Stimulated activated CD4-positive, alpha-beta T cell treated with anti-CD3 and anti-CD28 coated beads, Interleukin-12 subunit alpha, Interleukin-12 subunit beta, amount 100 ng/mL, for 4 hours (primary cell): Measurements from ENCODE around the gene TRRAP.

Experiments
- DNase-seq: peaks from one replicate; pipeline ENCODE4 v3.0.0-alpha.2; 2020

TRRAP gene

DNA sequence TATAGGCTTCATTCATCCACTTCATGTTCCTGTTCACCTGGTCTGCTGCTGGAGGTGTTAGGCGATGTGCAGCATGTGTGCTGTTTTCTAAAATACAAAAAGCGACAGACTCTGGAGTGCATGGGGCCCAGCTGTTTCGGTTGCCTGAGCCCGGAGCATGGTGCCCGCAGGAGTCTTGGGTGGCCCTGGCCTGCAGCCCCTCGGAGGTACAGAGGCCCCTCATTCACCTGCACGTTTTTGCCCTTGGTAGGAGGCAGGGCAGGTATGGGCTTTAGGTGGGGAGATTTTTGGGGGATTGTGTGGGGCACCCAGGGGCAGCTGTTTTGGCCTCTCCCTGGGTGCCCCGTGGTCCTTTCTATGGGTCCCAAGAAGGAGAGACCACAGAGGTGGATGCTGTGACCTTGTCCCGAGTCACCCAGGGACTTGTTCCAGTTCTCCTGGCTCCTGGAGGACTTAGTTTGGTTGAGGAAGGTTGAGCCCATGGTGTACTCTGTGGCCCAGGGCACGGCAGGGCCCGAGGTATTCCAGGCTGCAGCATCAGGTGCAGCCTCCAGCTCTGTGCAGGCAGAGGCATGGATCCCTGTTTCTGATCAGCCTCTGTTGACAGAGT, 130.7 kb downstream of the TRRAP start:
- DNase-seq: no peak

DNA sequence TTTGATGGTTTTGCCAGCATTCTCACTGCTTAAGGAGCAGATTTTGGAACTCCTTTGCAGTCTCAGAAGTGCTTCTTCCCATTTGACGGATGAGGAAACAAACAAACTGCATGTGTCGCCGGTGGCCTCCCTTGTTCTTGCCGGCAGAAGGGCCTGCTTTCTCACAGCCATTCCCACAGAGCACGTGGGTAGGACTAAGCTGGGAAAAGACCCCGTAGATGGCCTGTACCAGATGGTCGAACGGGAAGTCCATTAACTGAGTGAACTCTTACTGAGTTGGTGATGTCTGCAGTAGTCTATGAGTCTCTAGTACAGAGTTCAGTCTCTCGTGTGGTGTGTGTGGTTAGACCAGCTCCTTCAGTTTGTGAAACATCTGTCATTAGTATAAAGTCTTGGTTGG, 131.9 kb downstream of the TRRAP start:
- DNase-seq: no peak

DNA sequence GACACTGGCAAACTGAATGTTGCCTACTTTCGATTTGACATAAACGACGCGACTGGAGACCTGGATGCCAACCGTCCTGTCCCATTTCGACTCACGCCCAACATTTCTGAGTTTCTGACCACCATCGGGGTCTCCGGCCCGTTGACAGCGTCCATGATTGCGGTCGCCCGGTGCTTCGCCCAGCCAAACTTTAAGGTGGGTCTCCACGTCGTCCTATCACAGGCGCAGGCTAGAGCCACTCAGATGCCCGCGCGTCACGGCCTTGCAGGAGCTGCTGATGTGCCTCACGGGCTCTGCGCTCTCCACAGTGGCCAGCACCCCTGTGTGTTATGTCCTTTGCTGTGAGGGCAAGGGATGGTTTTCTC, 133.0 kb downstream of the TRRAP start:
- DNase-seq: no peak

DNA sequence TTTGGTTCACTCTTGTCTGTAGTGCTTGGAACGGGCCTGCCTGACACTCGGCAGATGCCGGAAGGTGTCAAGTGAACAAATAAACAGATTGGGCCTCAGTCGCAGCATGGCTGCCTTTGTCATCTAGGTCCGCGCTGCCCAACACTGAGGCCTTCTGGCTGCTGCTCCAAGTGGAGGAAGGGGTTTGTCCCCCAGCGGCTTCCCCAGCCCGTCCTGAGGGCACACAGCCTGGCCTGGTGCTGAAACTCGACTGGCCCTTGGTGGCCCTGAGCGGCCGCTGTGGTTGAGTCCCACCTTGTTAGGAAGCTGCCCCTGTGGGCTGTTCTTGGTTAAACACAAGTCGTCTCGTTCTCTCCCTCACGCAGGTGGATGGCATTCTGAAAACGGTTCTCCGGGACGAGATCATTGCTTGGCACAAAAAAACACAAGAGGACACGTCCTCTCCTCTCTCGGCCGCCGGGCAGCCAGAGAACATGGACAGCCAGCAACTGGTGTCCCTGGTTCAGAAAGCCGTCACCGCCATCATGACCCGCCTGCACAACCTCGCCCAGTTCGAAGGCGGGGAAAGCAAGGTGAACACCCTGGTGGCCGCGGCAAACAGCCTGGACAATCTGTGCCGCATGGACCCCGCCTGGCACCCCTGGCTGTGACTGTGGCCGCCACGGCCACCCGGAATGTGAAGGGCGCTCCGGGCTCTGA, 133.5 kb downstream of the TRRAP start:
- no peak for DNase-seq

DNA sequence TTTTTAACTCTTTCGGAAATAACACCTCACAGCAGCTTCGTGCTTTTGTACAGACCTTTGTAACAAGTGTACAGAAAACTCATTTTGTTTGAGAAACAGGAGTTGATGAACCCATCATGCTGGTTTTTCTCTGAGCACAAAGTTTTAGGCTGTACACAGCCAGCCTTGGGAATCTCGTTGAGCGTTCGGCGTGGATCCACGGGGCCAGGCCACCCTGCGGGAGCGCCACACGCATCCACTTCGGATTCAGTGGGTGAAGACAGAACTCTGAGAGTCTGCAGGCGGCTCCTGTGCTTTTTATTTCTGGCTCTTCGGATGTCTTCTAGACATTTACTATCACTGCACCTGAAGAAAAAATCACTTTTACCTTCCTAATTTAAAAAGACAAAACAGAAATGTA, 134.4 kb downstream of the TRRAP start:
- DNase-seq: no peak

DNA sequence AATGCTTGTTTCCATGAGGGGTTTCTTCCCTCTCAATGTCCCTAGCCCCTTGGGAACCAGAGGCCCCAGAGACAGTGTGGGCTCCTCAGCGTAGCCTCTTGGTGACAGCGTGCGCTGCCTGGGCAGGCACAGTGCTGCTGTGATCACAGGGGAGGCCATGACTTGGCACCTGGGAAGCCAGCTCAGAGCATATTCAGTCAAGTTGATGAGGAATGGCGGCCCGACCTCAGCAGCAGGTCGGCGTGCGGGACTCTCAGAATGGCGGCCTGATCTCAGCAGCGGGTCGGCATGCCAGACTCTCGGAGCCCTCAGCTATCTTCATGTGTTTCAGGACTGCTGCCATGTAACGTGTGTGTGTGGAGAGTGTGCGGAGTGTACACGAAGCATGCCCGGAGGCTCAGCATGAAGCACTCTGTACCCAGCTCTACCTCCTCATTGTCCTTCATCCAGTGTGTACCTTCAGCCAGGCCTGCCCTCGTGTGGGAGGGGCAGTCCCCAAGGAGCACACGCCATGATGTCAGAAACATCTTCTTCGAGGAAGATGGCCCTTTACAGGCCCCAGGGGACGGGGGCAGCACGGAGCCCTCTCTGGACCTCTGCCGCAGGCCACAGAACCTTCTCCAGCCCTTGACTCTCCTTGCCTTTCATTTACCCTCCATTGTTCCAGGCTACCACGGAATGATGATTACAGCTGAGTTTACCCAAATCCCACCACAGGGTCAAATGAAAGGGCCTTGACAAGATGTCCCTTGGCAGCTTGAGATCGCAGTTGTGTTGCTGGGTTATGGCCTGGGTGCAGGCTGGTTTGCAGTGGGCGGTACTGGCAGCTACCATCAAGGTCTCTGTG, 135.2 kb downstream of the TRRAP start:
- DNase-seq: no peak

DNA sequence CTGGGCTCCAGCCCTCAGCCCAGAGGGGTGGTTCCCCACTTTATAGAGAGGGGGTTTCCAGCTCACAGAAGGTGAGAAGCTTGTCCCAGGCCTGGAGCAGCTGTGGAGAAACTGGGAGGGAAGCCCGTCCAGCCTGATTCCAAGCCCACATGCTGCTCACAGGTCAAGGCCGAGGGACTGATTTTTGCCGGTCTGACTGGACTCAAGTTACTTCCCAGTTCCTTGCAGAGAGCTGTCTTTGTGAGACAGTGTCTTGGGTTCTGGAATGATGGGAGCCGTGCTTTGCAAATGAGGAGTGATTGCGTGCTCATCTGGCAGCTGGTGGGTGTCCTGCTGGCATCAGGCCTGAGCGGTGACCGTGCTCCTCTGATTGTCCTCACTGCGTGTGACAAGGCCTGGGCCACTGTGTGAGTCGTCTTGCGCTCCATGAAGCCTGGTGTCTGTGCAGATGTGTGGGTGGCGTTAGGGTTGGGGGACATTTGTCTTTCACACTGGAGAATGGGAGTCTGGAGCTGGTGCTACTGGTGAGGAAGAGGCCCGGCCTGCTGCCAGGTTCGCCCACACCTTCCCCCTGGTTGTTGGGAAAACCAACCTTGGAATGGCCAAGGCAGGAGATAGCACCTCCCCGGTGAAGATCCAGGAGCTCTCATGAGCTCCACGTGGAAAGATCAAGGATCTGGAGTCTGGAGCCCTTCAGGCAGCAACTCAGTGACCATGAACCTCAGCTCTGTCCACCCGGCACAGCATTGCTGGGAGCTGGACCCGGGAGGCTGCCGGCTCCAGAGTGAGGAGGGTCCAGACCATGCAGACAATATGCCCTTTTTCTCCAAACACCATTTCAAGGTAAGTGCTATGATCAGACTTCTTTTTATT, 136.0 kb downstream of the TRRAP start:
- no peak for DNase-seq

DNA sequence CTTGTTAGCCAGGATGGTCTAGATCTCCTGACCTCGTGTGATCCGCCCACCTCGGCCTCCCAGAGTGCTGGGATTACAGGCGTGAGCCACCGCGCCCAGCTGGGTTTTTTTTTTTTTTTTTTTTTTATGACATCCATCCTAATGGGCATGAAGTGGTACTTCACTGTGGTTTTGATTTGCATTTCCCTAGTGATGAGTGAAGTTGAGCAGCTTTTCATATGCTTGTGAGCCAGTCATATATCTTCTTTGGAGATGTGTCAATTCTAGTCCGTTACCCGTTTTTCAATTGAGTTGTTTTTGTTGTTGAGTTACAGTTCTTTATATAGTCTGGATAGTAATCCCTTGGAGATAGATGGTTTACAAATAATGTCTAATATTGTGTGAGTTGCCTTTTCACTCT, 137.9 kb downstream of the TRRAP start:
- no peak for DNase-seq

DNA sequence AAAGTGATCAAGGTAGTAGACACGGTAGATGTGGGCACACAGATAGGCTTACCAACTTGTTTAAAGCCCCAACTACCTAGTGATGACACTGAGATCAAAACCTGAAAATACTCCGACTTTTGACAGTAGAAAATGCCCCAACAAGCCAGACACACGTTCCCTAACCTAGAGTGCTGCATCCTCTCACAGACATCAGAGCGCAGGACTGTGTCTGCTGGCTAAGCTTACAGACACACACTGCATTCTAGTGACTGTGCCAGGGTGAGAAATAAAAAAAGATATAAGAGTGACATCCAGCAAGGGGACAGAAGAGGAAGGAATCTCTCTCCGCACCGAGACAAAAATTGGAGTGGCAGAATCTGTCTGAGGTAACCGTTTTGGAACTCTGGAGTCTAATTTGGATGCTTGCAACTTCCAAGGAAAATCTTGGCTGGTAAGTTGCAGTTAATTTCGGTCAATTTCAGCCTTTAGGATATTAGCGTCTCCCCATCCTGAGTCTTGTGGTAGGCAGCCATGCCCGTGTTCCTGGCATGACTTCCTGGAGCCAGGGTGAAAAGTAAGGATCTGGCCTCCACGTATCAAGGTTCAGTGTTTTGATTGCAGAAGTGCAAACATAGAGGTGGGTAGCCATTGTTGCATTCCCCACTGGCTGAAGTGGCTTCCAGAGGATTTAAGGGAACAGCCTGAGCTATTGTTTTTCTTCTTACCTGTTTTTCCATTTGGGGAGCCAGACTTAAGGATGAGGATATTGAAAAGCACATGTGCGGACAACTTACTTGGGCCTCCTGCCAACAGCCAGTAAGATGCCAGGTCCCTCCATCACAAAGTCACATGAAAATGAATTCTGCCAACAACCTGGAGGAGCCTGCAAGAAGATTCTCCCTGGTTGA, 141.4 kb downstream of the TRRAP start:
- DNase-seq: no peak

DNA sequence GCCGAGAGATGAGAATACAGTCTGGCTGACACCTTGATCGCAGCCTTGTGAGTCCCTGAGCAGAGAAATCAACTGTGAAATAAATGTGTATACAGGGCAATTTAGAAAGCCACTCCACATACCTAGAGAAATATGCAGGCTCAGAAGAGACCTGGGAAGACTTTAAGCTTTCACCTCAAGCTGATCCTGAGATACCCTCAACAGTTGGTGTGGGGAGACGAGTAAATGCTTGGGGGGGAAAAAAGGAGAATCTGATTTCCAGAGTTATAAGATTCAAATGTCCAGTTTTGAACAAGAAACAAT, 142.0 kb downstream of the TRRAP start:
- no peak for DNase-seq

DNA sequence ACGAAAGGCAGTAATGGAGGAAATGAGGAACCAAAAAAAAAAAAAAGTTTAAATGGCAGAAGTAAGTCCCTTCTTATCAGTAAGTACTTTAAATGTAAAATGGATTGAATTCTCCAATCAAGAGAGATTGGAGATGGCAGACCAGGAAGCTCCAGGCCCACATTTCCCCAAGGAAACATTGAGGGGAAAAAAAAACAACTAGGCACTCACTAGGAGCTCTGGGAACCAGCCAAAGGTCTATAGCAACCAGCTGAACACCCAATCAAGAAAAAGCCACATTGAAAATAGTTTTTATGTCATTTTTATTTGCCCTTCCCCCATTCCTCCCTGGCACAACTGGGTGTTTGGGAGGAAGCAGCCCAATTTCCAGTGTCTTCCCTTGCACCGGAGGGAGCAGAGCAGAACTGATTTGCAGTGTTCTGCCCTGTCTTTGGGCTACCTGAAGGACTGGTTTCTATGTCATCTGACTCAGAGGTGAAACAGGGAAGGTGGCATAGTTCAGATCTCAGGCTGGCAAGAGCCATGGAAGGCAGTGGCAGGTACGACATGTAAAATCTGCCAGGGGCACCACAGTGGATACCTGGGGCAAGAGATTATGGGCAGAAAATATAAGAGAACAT, 143.7 kb downstream of the TRRAP start:
- DNase-seq: no peak

DNA sequence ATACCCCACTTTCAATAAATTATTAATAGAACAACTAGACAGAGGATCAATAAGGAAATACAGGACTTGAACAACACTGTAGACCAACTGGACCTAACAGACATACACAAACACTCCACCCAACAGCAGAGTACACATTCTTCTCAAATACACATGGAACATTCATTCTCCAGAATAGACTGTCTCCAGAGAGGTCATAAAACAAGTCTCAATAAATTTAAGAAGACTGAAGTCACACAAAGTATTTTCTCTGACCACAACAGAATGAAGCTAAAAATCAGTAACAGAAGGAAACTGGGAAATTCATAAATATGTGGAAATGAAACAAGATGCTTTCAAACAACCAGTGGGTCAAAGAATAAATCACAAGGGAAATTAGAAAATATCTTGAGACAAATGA, 145.7 kb downstream of the TRRAP start:
- no peak for DNase-seq

DNA sequence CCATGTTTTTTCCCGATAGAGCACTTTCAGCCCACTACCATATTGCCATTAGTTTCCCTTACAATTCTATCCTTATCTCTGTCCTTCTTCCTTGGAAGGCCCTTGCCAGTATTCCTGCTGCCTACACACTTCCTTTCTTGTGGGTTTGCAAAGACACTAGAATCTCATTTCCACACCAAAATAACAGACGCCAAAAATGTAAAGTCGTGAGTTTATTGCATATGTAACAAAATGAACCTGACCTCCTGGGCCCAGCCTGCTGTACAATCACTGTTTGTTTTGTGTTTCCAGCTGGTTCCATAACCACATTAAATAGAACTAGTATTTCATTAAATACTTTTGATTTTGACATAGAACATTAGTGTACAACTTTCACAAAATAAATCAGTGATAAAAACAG, 148.9 kb downstream of the TRRAP start:
- DNase-seq: no peak

DNA sequence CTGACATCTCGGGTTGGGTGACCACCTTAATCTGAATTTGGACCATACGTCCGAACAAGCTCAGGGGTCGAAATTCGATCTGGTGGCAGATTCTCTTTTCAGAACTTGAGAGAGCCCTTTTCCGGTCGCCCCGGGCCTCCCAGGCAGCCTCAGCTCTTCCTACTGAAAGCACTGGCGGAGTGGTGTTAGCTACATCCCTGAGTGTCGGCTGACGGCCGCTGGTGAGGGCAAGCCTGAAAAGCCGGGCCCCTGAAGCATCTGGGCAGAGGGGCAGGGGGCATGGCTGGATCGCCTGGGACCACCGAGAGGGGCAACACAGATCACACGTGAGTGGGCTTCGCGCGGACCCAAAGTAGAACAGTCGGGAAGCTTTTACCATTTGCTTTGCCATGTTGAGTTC, 149.5 kb downstream of the TRRAP start:
- DNase-seq: no peak

DNA sequence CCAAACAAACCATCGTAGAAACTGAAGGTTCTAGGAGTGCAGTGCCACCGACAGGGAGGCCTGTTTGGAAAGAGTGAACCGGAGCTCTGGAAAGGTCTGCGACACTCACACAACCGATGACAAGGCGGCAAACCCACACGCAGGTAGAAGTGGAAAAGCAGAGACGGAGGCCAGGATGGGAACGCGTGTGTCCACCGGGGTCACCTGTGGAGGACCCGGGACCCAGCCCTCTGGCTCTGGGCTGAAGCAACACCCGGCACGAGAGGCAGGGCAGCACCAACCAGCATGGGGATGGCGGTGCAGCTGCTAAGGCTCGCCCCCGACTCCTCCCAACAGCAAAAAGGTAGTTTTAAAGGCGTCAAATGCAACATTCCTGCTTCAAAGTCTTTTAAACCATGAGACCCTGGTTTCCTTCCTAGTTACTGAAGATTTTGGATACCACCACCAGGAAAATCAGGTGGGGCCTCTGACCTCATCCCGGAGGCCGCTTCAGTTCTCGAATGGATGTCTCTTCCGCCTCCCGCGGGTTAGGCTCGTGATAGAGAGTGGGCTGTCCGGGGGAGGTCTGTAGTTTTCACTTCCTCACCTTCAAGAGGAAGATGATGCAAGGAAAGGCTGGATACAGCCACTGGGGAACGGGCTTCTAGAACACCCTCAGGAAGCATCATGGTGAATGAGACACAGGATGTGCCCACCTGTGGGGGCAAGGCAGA, 150.1 kb downstream of the TRRAP start:
- no peak for DNase-seq

DNA sequence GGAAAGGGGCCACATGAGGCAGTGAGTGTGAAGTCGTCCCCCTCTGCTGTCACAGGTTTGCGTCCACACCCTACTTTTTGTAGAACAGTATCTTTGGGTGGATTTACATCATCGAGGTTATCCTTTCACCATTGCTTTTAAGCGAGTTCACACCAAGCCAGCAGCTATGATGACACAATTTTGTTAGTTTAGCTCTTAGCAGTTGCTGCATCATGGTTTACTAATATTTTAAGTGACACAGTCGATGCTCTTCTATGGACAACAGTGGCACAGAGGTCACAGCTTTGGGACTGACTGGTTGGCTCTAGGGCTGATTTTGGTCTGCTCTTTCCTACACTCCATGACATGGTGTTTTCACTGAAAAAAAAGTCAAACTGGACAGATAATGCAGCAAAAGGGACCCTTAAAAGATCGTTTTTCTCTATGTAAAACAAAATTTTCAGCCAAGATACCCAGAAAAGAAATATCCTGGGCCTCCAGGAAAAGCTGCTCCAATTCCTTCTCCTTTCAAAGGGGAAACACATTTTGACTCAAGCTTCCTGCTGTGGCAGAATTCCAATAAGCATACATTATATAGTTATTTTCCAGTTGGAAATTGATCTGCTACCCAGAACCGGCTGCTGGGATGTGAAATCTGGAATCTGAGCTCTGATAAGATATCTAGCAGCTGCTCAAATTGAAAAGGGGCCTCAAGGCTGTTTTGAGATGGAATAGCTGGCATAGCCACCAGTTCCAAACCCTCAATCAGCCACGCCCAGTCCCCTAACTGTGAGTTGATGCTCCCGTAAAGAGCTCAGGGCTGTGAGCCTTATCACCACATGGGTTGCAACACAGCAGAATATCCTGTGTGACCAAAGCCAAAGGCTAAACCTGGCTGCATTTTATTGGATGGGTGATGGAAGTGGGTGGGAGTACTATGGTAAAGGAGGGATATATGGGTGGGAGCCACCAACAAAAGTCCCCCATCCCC, 151.4 kb downstream of the TRRAP start:
- DNase-seq: no peak

DNA sequence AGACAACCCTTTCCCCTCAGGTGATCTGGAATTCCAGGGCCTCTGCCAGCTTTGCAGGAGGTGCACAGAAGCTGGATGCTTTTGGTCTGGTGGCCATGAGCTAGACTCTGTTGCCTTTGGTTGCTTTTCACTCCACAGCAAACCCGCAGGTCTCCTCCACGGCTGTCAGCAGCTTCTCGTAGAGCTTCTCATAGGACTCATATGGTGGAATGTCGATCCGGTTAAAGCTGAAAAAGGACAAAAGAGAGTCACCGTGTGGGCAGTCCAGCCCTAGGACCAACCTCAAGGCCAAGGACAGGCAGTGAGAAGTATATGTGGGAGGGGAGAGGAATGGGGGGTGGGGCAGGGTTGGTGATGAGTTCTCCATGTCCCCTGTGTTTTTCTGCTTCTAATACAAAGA, 152.1 kb downstream of the TRRAP start:
- DNase-seq: no peak

DNA sequence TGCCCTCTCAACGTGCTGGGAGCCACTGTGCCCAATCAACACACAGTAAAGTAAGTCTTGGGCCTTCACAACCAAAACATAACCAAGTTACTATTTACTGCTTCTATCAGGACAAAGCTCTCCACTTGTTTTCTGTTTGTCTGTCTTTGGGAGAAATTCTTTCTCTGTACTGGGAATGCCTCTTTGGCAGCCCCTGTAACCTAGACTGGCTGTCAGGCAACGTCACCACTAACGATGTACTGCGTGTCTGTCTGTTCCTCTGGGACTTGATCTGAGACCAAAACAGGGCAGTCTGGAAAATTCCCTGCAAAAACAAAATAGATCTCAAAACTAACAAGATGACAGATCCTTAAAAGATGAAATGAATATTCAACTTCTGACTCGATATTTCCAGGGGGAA, 152.6 kb downstream of the TRRAP start:
- DNase-seq: no peak

DNA sequence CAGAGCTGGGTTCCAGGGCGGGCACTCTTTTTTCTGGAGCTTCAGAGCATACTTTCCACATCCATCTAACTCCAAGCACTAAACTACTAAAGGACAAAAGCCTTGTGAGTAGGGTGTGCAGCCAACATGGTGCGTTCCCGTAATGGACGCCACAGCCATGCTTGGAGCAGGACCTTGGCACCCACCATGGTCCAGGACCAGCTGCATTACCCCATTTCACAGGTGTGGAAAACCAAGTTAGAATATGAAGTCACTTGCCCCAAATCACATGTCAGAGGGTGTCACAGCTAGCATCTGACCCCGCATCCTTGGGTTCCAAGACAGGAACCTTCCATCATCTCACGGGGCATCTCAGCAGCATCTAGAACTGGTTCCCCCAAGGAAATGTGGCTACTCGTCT, 153.2 kb downstream of the TRRAP start:
- DNase-seq: no peak

DNA sequence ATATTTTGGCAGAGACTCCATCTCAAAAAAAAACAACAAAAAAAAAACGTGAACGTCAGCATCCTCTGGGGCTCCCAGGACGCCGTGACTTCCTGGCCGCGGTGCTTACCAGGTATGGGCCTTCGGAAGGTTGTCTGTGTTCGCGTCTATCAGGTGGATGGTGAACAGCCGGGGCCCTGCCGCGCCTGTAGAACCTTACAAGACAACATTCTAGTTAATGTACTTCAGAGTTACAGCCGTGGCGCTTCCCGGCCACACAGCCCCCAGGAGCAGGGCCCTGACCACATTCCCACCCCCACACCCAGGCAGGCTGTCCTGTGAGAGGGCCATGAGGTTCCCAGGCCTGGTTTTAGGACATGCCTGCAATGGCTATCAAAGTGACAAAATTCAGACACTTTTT, 154.6 kb downstream of the TRRAP start:
- no peak for DNase-seq
